Measurements from ENCODE around the gene ONECUT2. TPM values are rescaled to one million over a fixed set of nuclear protein-coding genes. Genes with fewer than 3 reads are reported as not detected.

The ONECUT2 gene
- total RNA-seq, 1 experiment from 2014 or later: 4.3 TPM

GRCh38 chr18:57425096-57425495 is 10.1 kb upstream of the ONECUT2 start:
- intact Hi-C loops (cut with micrococcal nuclease): no loop called here
- POLR2A ChIA-PET: no interaction called here
- Histone ChIP-seq H3K79me2 (ENCODE audit: insufficient read depth, low read length) (no peaks in the 10 kb centered on the region), H2AFZ (ENCODE audit: low read depth, low read length, poor library complexity, severe bottlenecking) (no peak overlapping the region), H3K9ac (ENCODE audit: low read length) (no peak overlapping the region), H3K4me1 (ENCODE audit: control insufficient read depth in 1 of 2, insufficient read depth in 2 of 2, low read length in 2 of 2) (no peaks in the 10 kb centered on the region), H4K20me1 (ENCODE audit: insufficient read depth) (no peaks in the 10 kb centered on the region), H3K9me2 (ENCODE audit: insufficient read depth) (no peaks in the 10 kb centered on the region), H3K36me3 (ENCODE audit: control insufficient read depth in 1 of 2, insufficient read depth in 2 of 2, low read length in 2 of 2) (no peaks in the 10 kb centered on the region), H3K4me2 (ENCODE audit: low read length) (no peak overlapping the region), H3K27me3 (ENCODE audit: insufficient read depth, low read length) (peaks cover 42% of the 10 kb centered on the region), H3K9me3 (ENCODE audit: control insufficient read depth in 1 of 2, insufficient read depth in 1 of 2, low read depth in 1 of 2, low read length in 2 of 2) (no peaks in the 10 kb centered on the region), H3K4me3 (replicated peaks in 1 of 2; ENCODE audit: low read depth in 1 of 2, low read length in 2 of 2) (no peak overlapping the region), H3K27ac (ENCODE audit: low read depth, low read length) (no peak overlapping the region)
- BruUV-seq (replicated peaks): no TSS peak
- RAD21 ChIA-PET (ENCODE audit: low non-redundant PET in 1 of 2, low total read pairs in 2 of 2, uncharacterized antibody in 2 of 2, unreplicated experiment in 2 of 2): no interaction called here
- DNase-seq (ENCODE audit: low read depth, low spot score) (no peak), ATAC-seq (no peak)
- TF ChIP-seq EGR1 (IDR thresholded peaks at IDR 0.05; ENCODE audit: low read depth) (no peak), EZH2 (IDR thresholded peaks at IDR 0.05) (no peak)
- CTCF ChIA-PET: no interaction called here

GRCh38 chr18:57426187-57426586 is 9.0 kb upstream of the ONECUT2 start:
- H3K27me3 ChIP-seq (ENCODE audit: insufficient read depth, low read length): peaks cover 40% of the 10 kb centered on the region
- no peak overlapping the region for H3K4me2 ChIP-seq (ENCODE audit: low read length)
- BruUV-seq (replicated peaks): no TSS peak
- ChIA-PET POLR2A (interaction anchor here (0.7 kb wide), 1 partner anchor 9 kb away, joined by 3 read pairs; the partner anchor contains the start of gene ONECUT2), CTCF (no interaction called here), RAD21 (ENCODE audit: low non-redundant PET in 1 of 2, low total read pairs in 2 of 2, uncharacterized antibody in 2 of 2, unreplicated experiment in 2 of 2) (no interaction called here)
- no peak for ATAC-seq
- H3K9ac ChIP-seq (ENCODE audit: low read length): no peak overlapping the region
- H3K4me1 ChIP-seq (ENCODE audit: control insufficient read depth in 1 of 2, insufficient read depth in 2 of 2, low read length in 2 of 2): no peaks in the 10 kb centered on the region
- no peak overlapping the region for H3K27ac ChIP-seq (ENCODE audit: low read depth, low read length)
- H3K79me2 ChIP-seq (ENCODE audit: insufficient read depth, low read length): no peaks in the 10 kb centered on the region
- intact Hi-C loops (cut with micrococcal nuclease): no loop called here
- no peak overlapping the region for H2AFZ ChIP-seq (ENCODE audit: low read depth, low read length, poor library complexity, severe bottlenecking)
- no peak for DNase-seq (ENCODE audit: low read depth, low spot score)
- no peaks in the 10 kb centered on the region for H3K9me3 ChIP-seq (ENCODE audit: control insufficient read depth in 1 of 2, insufficient read depth in 1 of 2, low read depth in 1 of 2, low read length in 2 of 2)
- H3K9me2 ChIP-seq (ENCODE audit: insufficient read depth): no peaks in the 10 kb centered on the region
- TF ChIP-seq SRF (IDR thresholded peaks at IDR 0.05; ENCODE audit: low read depth) (no peak), POLR2A (IDR thresholded peaks at IDR 0.05; ENCODE audit: borderline replicate concordance, extremely low read depth, insufficient read depth, insufficient read length) (no peak), RAD21 (IDR thresholded peaks at IDR 0.05; ENCODE audit: low read depth) (no peak), ELF1 (IDR thresholded peaks at IDR 0.05; ENCODE audit: borderline replicate concordance, low read depth) (no peak), SP1 (IDR thresholded peaks at IDR 0.05; ENCODE audit: low read depth) (no peak), POLR2AphosphoS5 (IDR thresholded peaks at IDR 0.05; ENCODE audit: low read depth, low read length) (no peak)
- no peaks in the 10 kb centered on the region for H4K20me1 ChIP-seq (ENCODE audit: insufficient read depth)
- no peaks in the 10 kb centered on the region for H3K36me3 ChIP-seq (ENCODE audit: control insufficient read depth in 1 of 2, insufficient read depth in 2 of 2, low read length in 2 of 2)
- no peak overlapping the region for H3K4me3 ChIP-seq (replicated peaks in 1 of 2; ENCODE audit: low read depth in 1 of 2, low read length in 2 of 2)

All from HCT116 (cell line).